Activated CD4-positive, alpha-beta T cell treated with anti-CD3 and anti-CD28 coated beads, Interleukin-2, amount 50 U/mL, for 4 hours (primary cell): ENCODE results near the gene DCPS.
"Not testable (repeated sequence)": the region's sequence is repeated elsewhere in the genome, so short reads cannot be mapped to it uniquely, and the experiment has no call there.

Experiments used
- DNase-seq, 2 experiments: peaks; one replicate each; pipeline ENCODE4 v3.0.0-alpha.2; 2020

Gene DCPS

DNA sequence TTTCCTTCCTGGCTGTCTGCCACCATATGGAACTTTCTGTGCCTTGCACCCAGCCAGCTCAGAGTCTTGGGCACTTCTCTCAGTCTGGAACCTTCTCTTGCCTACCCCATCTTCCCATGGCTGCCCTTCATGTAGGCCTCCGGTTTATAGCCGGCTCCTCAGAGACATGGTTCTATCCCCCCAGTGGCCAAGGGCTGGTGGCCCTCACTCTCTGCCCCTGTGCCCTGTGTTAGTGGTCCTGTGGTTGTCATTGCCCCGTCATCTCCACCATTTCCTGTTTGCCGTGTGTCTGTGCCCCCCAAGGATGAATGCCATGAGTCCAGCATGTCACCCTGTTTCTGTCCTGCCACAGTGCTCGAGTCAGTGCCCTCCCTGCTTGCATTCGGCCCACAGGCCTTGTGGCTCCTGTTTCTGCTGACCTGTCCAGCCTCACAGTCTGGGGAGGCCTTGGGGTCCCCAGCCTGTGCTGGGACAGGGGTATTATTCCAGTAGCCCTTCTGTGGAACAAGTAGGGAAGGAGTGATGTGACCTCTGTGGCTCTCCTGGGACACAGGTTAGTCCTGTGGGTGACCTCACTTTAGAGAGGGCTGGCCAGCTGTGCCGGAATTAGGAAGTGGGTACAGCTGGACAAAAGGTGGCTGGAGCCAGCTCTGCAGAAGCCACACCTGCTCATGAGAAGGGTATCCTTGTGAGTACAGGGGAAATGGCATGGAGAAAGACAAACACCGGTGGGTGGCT, 82.3 kb downstream of the DCPS start:
- DNase-seq = no peak

DNA sequence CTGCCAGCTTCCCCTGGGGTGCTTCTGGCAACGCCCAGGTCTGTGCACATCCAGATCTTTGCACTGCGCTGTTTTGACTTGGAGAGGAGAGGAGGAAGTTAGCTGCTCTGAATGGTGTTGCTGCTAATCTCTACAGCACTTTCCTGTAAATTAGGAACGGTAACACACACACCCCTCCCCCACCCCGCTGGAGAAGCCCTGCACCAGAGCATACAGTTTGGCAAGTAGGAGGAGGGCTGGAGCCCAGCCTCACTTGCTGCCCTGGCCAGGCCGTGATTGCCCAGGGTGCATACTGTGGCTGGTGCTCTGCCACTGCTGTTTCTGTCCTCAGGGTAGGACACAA, 82.8 kb downstream of the DCPS start:
- DNase-seq = not testable (repeated sequence)

DNA sequence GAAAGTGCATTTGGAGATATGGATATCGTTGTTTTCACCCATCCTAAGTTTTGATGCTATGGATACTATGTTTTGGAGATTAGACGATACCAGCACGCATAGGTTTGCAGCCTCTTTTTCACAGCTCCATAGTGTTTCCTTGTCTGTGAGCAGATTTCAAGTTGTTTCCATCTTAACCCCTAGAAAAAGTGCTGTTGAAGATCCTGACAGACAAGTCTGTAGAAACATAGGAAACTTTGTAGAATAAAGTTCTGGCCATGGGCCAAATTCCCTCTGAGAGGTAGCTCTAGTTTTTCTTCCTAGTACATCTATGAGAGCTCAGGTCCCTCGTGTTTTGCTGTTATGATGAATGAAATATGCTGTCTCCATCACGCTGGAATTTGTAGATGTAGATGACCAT, 84.0 kb downstream of the DCPS start:
- no peak for DNase-seq

DNA sequence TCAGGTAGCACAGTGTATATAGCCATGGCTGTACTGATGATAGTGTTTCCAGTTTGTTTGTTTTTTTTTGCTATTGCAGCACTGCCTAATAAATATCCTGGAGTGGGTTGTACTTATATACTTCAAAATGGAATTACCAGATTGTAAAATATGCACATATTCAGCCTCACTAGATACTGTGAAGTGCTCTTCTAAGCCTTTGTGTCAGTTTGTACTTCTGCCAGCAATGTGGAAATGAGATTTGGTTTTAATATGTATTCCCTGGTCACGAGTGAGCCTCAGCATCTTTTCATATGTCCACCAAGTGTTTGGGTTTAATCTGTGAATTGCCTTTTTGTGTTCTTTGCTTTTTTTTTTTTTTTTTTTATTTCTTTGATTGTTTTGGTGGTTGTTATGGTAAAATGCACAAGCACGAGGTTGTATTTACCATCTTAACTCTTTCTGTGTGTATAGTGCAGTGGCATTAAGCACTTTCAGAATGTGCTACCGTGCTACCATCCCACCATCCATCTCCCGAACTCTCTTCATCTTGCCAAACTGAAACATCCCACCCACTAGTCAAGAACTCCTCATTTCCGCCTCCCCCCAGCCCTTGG, 86.5 kb downstream of the DCPS start:
- no peak for DNase-seq

DNA sequence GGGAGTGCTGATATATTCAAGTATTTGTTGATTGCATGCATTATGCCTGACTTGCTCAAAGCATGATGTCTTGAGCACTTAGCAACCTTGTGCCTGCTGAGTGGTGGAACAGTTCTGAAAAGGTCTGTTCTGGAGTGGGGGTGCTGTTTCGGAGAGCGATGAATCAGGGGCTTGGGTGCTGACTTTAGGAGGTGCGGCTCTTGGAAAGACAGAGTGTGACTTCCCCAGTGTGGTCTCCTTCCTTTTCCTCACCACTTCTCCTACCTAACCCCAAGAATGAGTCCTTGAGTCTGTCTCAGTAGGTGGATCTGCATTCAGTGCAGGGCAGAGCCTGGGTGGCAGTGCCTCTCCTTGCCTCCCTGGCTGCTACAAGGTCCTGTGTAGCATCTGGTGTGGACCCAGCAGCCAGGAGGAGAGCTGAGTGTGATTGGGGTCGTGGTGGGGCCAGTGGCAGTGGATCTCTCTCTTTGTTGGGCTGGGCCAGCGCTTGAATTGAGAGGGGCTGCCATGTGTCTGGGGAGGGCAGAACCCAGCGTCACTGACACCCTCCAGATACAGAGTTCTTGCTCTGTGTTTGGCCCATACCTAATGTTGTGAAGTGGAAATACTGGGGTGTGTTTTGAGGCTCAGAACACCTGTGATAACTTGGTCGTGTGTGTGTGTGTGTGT, 87.6 kb downstream of the DCPS start:
- DNase-seq = no peak

DNA sequence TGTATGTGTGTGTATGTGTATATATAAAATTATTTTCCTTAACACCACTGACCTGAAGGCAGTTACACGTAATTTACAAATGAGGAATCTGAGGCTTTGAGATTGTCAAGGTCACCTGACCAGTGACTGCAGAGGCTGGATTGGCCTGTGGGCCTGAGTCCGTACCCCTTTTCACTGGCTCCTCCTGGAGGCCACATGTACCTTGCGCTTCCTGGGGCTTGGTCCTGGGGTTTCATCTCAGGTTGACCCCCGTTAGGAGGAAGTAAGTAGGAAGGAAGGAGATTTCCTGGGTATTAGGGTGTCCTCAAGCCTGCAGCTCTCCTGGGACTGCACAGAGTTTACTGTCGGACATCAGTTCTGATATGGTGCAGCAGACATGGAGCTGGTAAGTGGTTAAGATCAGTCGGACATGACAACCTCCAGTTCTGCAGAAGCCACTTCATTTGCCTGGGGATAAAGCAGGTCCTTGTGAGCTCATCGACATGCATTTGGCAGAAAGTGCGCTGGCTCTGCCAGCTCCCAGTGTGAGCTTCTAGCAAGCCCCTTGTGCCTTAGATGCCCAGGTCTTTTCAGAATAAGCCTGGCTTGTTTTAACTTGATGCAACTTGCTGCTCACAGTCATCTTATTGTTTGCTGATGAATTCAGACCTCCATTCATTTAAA, 88.2 kb downstream of the DCPS start:
- DNase-seq = no peak

DNA sequence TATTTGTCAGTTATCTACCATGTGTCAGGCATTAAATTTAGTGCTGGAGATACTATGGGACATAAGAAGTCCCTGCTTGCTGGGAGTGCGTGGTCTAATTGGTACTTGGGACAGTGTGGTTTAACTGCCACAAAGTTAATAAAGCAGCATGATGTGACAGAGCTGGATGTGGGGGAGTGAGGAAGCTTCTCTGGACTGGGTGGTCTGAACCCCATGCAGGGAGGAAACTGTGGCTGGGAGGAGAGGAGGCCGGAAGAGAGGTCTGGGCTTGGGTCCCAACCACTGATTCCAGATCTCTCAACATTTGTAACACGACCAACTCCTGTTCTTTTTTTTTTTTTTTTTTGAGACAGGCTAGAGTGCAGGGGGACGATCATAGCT, 88.8 kb downstream of the DCPS start:
- no peak for DNase-seq

DNA sequence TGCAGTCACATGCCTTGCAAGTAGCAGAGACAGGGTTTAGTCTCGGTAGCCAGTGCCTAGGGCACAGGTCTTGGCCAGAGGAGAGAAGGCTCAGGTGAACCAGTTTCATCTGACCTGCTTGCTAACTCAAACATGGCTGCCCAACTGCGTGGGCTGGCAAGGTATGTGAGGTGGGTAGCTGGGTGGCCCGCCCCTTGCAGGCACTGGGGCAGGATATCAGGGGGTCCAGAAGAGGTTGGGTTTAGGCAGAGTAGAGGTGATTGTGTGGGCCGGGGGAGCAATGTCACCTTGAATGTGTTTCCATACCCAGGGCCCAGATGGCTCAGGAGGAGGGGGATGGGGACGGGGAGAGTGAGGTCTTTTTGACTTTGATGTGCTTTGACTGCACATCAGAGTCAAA, 89.3 kb downstream of the DCPS start:
- DNase-seq = no peak

DNA sequence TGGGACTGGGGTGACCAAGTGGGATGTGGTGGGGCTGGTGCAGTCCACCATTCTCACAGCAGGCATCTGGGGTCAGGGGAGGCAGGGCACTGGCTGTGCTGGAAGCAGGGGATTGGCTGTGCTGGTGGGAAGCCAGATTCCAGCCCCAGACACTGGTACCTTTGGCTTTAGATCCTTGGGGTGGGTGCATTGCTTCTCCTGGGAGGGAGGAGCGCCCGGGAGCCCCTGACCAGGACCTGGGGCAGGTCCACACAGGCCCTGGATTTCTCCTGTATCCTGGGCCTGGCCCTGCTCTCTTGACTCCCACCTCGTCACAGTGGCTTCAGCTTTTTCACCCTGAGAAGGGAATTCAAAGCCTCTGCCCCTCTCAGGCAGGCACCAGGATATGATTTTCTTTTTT, 90.2 kb downstream of the DCPS start:
- no peak for DNase-seq

DNA sequence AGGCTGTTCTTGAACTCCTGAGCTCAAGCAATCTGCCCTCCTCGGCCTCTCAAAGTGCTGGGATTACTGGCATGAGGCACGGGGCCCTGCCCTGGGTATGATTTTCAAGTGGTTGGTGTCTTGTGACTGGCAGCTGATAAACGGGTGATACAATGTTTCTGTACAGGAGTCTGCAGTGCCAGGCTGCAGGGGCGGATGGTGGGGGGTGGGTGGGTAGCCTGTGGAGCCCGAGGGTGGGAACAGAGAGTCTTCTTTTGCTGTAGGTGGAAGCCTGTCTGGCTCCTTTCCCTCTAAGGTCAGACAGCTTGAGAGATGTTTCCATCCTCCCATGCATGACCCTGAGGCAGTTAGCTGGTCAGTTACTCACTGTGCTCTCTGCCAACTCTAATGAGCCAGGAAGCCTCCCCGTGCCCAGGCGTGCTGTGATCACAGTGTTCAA, 90.8 kb downstream of the DCPS start:
- not testable (repeated sequence) for DNase-seq
